Measurements from ENCODE around the gene BCKDK. TPM values are rescaled to one million over a fixed set of nuclear protein-coding genes. Genes with fewer than 3 reads are reported as not detected.

The BCKDK gene
- total and polyA plus RNA-seq, 2 donors (not counting 3 experiments of a cell fraction or from before 2014, with no cell fraction given) = 57.8 to 78.3 TPM

- no peak for TF ChIP-seq CTCF (IDR thresholded peaks at IDR 0.05; ENCODE audit: extremely low read depth in 1 of 2, insufficient read depth in 1 of 2, low read depth in 1 of 2, low read length in 2 of 2)
- TF ChIP-seq FOS (IDR thresholded peaks at IDR 0.05; ENCODE audit: borderline replicate concordance, insufficient read depth, low read length) = no peak
- TF ChIP-seq, protein P1, sequence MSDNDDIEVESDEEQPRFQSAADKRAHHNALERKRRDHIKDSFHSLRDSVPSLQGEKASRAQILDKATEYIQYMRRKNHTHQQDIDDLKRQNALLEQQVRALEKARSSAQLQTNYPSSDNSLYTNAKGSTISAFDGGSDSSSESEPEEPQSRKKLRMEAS (IDR thresholded peaks at IDR 0.05; ENCODE audit: insufficient read depth, insufficient read length) = no peak
- TF ChIP-seq POLR2AphosphoS5 (IDR thresholded peaks at IDR 0.05; ENCODE audit: insufficient read depth, low read depth, low read length) = no peak
- no peak for TF ChIP-seq JUN (IDR thresholded peaks at IDR 0.05; ENCODE audit: borderline replicate concordance, insufficient read depth, insufficient read length, low read depth)
- TF ChIP-seq POLR2A (IDR thresholded peaks at IDR 0.05; ENCODE audit: low read depth, low read length) = no peak
- no peak for TF ChIP-seq MYC (IDR thresholded peaks at IDR 0.05; ENCODE audit: low read depth, low read length)
- TF ChIP-seq EZH2 (IDR thresholded peaks at IDR 0.05; ENCODE audit: borderline replicate concordance, low read depth, low read length, severe bottlenecking) = no peak
- TF ChIP-seq GATA2 (IDR thresholded peaks at IDR 0.05; ENCODE audit: insufficient read depth, insufficient read length, low read depth, low read length) = no peak
- H3K27me3 ChIP-seq (ENCODE audit: control insufficient read depth in 2 of 2, insufficient read depth in 2 of 2, low read length in 2 of 2) = no peaks in the 10 kb centered on the region
- FAIRE-seq (no peak), DNase-seq (ENCODE audit: low read depth, low spot score) (no peak)
- no peaks in the 10 kb centered on the region for H4K20me1 ChIP-seq (replicated peaks; ENCODE audit: control insufficient read depth, extremely low read depth, insufficient read depth, low read length)
- no peaks in the 10 kb centered on the region for H3K9me1 ChIP-seq (replicated peaks; ENCODE audit: control insufficient read depth, extremely low read depth, insufficient read depth, low read length)
- peaks cover 11% of the 10 kb centered on the region for H3K79me2 ChIP-seq (ENCODE audit: control insufficient read depth, insufficient read depth, low read length)
- no peak overlapping the region for H3K4me2 ChIP-seq (ENCODE audit: insufficient read depth, low read length)
- H3K36me3 ChIP-seq (ENCODE audit: control insufficient read depth in 2 of 2, extremely low read depth in 1 of 2, insufficient read depth in 2 of 2, low read length in 2 of 2) = peaks cover 10 to 29% of the 10 kb centered on the region in 2 experiments
- intact Hi-C loops (cut with micrococcal nuclease) (loop anchor here (5.0 kb wide), 1 partner anchor 35 kb away; no protein-coding TSS in a partner anchor), dilution Hi-C loops (cut with MboI; ENCODE audit: extremely low pct_ligation_motif_present, low sequenced_read_pairs) (no loop called here)
- CTCF ChIA-PET = no interaction called here
- no peak overlapping the region for H3K4me3 ChIP-seq (replicated peaks in 1 of 3; ENCODE audit: insufficient read depth in 1 of 3, low read depth in 1 of 3, low read length in 3 of 3)
- H3K4me1 ChIP-seq (ENCODE audit: control insufficient read depth, extremely low read depth, insufficient read depth, low read length) = peaks cover 12% of the 10 kb centered on the region
- no peak overlapping the region for H3K9ac ChIP-seq (replicated peaks; ENCODE audit: extremely low read depth, insufficient read depth, low read length)
- no peak overlapping the region for H3K27ac ChIP-seq (ENCODE audit: insufficient read depth, low read depth, low read length)
- peak overlapping the region; percentile 100 for H2AFZ ChIP-seq (ENCODE audit: low read depth, low read length)
- POLR2A ChIA-PET = no interaction called here
- no peaks in the 10 kb centered on the region for H3K9me3 ChIP-seq (replicated peaks; ENCODE audit: control insufficient read depth, insufficient read depth, low read length)
- no TSS peak for BruUV-seq (replicated peaks)
Measured at GRCh38 chr16:31107465-31107867, 720 bp upstream of the BCKDK start.

Data from endothelial cell of umbilical vein (primary cell).